MCF 10A (cell line): ENCODE measurements around the gene ZNF219. TPM values are rescaled to one million over a fixed set of nuclear protein-coding genes. Genes with fewer than 3 reads are reported as not detected.
A peak's percentile ranks its signal among the peaks of the same experiment; 100 is the strongest.

Experiments used
- BruUV-seq: library from RNA; stranded (reverse); fragments of 400-500 nt; replicated peaks from 2 replicates; lab custom pipeline; 2021; lab: Mats Ljungman, UMichigan
- CTCF ChIA-PET: fragments of 300-600 bp; sonication (Branson Sonifier 250); formaldehyde crosslinking; extraction: SDS; loops from one replicate; lab custom pipeline; 2021; ENCODE audit warnings: antibody characterized with exemption, inconsistent platforms; lab: Yijun Ruan, JAX
- POLR2A ChIA-PET: fragments of 300-600, 350-650 bp; sonication (Branson Sonifier 250); formaldehyde crosslinking; extraction: SDS; loops from one replicate; lab custom pipeline; 2020; ENCODE audit warnings: antibody characterized with exemption, inconsistent platforms; lab: Yijun Ruan, JAX
- DNase-seq: peaks from one replicate; pipeline ENCODE4 v3.0.0-alpha.2; 2018; ENCODE audit not compliant: unreplicated experiment
- H3K27ac Mint-ChIP-seq: one replicate; pipeline ENCODE4 v1.8.0; 2022; ENCODE audit warnings: mild to moderate bottlenecking, low read depth, mixed read lengths; ENCODE audit not compliant: unreplicated experiment
- H3K27me3 Mint-ChIP-seq: one replicate; pipeline ENCODE4 v1.8.0; 2022; ENCODE audit warnings: mixed read lengths; ENCODE audit not compliant: insufficient read depth, unreplicated experiment
- H3K36me3 Mint-ChIP-seq: one replicate; pipeline ENCODE4 v1.8.0; 2022; ENCODE audit warnings: mild to moderate bottlenecking, moderate library complexity, mixed read lengths; ENCODE audit not compliant: insufficient read depth, unreplicated experiment
- H3K4me1 Mint-ChIP-seq: one replicate; pipeline ENCODE4 v1.8.0; 2022; ENCODE audit warnings: mixed read lengths; ENCODE audit not compliant: insufficient read depth, unreplicated experiment
- H3K4me3 Mint-ChIP-seq: one replicate; pipeline ENCODE4 v1.8.0; 2022; ENCODE audit warnings: mild to moderate bottlenecking, moderate library complexity, mixed read lengths; ENCODE audit not compliant: unreplicated experiment
- H3K9me3 Mint-ChIP-seq: one replicate; pipeline ENCODE4 v1.8.0; 2022; ENCODE audit warnings: mixed read lengths; ENCODE audit not compliant: unreplicated experiment
- intact Hi-C: fragments of 100-400 bp; cut with micrococcal nuclease; formaldehyde crosslinking; loops from 2 replicates; pipeline ENCODE4 v1.14.1; 2022
- total RNA-seq: library from RNA; stranded (reverse); gene quantifications from 2 replicates; pipeline ENCODE4 v1.2.3, GENCODE V29; 2022
- TF ChIP-seq, protein P1 (sequence below): fragments of 200-600 bp; IDR thresholded peaks from one replicate; pipeline ENCODE4 v1.8.0; 2022; ENCODE audit warnings: antibody characterized with exemption, mild to moderate bottlenecking; ENCODE audit not compliant: unreplicated experiment

The ZNF219 gene
- total RNA-seq, 1 experiment from 2014 or later, result 33.8 TPM

DNA sequence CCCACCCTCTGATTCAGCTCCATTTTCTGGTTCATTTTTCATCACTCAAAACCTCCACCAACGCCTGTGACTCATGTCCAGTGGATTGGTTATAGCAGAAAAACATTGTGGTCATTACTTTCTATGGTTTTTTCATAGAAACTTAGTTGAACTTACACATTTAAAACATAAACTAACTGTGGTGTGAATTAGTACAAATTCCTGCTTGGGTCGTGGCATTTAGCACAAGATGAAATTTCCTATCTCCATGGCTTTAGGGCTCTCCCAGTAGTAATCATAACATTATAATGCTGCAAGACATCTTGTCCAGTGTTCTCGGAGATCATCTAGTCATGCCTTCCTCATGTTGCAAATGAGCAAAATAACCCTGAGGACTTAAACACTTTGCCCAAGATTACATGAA lies 49.2 kb downstream of the ZNF219 start:
- H3K9me3 Mint-ChIP-seq, result no peaks in the 10 kb centered on the region

DNA sequence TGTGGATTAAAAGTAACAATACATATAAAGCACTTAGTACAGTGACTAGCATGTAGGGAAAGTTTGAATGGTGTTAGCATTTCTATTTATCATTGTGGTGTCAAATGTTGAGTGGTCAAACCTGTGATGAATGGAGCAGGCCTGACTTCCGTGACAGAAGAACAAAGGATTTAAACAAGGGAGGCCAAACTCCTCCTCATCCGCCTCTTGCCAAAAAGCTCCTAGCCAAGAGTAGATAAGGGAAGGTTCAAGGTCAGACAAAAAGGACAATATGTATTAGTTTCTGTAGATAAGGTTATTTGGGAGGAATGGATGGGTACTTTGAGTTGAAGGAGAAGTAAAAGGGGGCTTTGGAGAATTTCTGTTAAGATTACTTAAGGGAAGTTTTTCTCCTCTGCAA lies 49.8 kb downstream of the ZNF219 start:
- TF ChIP-seq, protein P1, sequence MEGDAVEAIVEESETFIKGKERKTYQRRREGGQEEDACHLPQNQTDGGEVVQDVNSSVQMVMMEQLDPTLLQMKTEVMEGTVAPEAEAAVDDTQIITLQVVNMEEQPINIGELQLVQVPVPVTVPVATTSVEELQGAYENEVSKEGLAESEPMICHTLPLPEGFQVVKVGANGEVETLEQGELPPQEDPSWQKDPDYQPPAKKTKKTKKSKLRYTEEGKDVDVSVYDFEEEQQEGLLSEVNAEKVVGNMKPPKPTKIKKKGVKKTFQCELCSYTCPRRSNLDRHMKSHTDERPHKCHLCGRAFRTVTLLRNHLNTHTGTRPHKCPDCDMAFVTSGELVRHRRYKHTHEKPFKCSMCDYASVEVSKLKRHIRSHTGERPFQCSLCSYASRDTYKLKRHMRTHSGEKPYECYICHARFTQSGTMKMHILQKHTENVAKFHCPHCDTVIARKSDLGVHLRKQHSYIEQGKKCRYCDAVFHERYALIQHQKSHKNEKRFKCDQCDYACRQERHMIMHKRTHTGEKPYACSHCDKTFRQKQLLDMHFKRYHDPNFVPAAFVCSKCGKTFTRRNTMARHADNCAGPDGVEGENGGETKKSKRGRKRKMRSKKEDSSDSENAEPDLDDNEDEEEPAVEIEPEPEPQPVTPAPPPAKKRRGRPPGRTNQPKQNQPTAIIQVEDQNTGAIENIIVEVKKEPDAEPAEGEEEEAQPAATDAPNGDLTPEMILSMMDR, result no peak
- no peak overlapping the region for H3K27ac Mint-ChIP-seq
- CTCF ChIA-PET, result interaction anchor here (0.5 to 6.6 kb wide), 12 partner anchors 9 to 356 kb away, joined by 3 to 62 read pairs (median 4); partner anchors contain the start of gene TMEM253

More for the DNA sequence above, 49.2 kb downstream of the ZNF219 start:
- Mint-ChIP-seq H3K27ac (no peak overlapping the region), H3K4me3 (no peak overlapping the region), H3K36me3 (peaks cover 6% of the 10 kb centered on the region), H3K4me1 (peaks cover 8% of the 10 kb centered on the region), H3K27me3 (no peaks in the 10 kb centered on the region)
- no peak for DNase-seq
- ChIA-PET CTCF (interaction anchor here (0.6 to 6.6 kb wide), 6 partner anchors 18 to 55 kb away, joined by 3 to 62 read pairs (median 18); partner anchors contain the start of gene TMEM253), POLR2A (interaction anchor here (0.7 kb wide), 1 partner anchor 19 kb away, joined by 3 read pairs; no protein-coding TSS in a partner anchor)
- BruUV-seq, result no TSS peak
- TF ChIP-seq, protein P1, result no peak
- intact Hi-C loops, result no loop called here

DNA sequence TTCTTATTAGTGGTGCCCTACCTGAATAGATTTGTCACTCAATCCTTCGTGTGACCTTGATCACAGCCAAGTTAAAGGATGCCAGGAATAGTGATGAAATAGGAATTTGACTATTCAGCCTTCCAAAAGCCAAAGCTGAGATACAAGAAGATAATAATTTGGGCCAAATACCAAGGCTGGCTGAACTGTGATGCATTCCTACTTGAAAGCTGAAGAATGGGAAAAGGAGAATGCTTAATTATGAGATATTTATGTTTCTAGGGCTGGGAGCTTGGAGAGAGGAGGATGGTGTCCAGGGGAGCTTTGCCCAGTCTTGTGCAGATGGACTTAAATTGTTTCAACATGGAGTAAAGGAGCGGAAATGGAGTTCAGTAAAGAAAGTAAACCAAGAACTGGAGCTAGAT lies 51.1 kb downstream of the ZNF219 start:
- intact Hi-C loops, result no loop called here
- no TSS peak for BruUV-seq
- H3K4me1 Mint-ChIP-seq, result peaks cover 24% of the 10 kb centered on the region
- POLR2A ChIA-PET, result interaction anchor here (0.9 to 1.9 kb wide), 4 partner anchors 9 to 220 kb away, joined by 3 to 6 read pairs (median 3); no protein-coding TSS in a partner anchor
- H3K4me3 Mint-ChIP-seq, result no peak overlapping the region
- CTCF ChIA-PET, result interaction anchor here (0.7 to 6.6 kb wide), 15 partner anchors 11 to 193 kb away, joined by 3 to 62 read pairs (median 4); no protein-coding TSS in a partner anchor
- no peak for DNase-seq
- H3K27me3 Mint-ChIP-seq, result no peaks in the 10 kb centered on the region
- H3K9me3 Mint-ChIP-seq, result no peaks in the 10 kb centered on the region
- peaks cover 6% of the 10 kb centered on the region for H3K36me3 Mint-ChIP-seq
- H3K27ac Mint-ChIP-seq, result peak overlapping the region; percentile 24
- TF ChIP-seq, protein P1, result no peak

More for the DNA sequence above, 49.8 kb downstream of the ZNF219 start:
- DNase-seq, result no peak
- intact Hi-C loops, result no loop called here
- POLR2A ChIA-PET, result interaction anchor here (0.7 to 1.9 kb wide), 2 partner anchors 8 to 39 kb away, joined by 4 to 6 read pairs; no protein-coding TSS in a partner anchor
- Mint-ChIP-seq H3K27me3 (no peaks in the 10 kb centered on the region), H3K4me3 (no peak overlapping the region), H3K36me3 (peaks cover 6% of the 10 kb centered on the region), H3K9me3 (no peaks in the 10 kb centered on the region), H3K4me1 (peaks cover 13% of the 10 kb centered on the region)
- BruUV-seq, result no TSS peak

DNA sequence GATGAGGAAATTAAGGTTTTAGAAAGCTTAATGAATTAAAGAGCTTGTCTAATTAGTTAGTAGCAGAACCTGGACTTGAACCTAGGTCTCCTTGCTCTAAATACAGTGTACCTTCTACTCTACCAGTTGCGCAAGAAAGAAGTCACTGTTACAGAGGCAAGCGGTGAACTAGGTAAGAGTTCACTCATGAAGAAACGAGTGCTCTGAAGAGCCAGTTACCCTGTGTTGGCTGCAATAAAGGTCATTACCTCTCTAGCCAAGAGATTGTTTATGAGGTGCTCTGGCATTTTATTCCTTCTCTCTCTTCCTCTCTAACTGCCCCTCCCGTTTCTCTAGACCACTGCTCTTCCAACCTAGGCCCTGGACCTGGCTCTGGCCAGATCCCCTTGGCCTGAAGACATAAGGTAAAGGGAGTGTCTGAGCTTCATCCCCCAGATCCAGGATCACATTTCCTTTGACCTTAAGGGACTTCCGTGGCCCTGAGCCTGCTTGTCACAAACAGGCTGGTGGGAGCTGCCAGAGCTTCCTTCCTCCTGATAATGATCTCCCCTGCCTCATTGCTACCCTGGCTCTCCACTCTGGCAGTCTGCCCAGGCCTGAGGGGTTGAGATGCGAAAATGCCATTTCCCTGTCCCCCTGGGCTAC lies 54.4 kb downstream of the ZNF219 start:
- no TSS peak for BruUV-seq
- Mint-ChIP-seq H3K4me3 (no peak overlapping the region), H3K27me3 (no peaks in the 10 kb centered on the region), H3K36me3 (peaks cover 6% of the 10 kb centered on the region), H3K4me1 (peaks cover 37% of the 10 kb centered on the region), H3K9me3 (no peaks in the 10 kb centered on the region), H3K27ac (no peak overlapping the region)
- CTCF ChIA-PET, result interaction anchor here (0.6 to 7.2 kb wide), 9 partner anchors 23 to 348 kb away, joined by 3 to 391 read pairs (median 6); no protein-coding TSS in a partner anchor
- POLR2A ChIA-PET, result no interaction called here
- TF ChIP-seq, protein P1, result no peak
- DNase-seq, result no peak
- intact Hi-C loops, result no loop called here
